GM12878 (cell line): ENCODE measurements around the gene CDH7. TPM values are rescaled to one million over a fixed set of nuclear protein-coding genes. Genes with fewer than 3 reads are reported as not detected.

Experiments used
- ATF7 ChIP-seq: fragments of 450-650 bp; IDR thresholded peaks from 2 replicates; pipeline ENCODE4 v1.6.1; 2016; ENCODE audit warnings: low read depth, mild to moderate bottlenecking
- BCLAF1 ChIP-seq: fragments of 450-650 bp; IDR thresholded peaks from 2 replicates; pipeline ENCODE4 v1.6.1; 2017; ENCODE audit warnings: antibody characterized with exemption, mild to moderate bottlenecking, moderate library complexity
- FOXM1 ChIP-seq: IDR thresholded peaks from 2 replicates; pipeline ENCODE4 v1.6.1; 2012; ENCODE audit warnings: low read depth, mild to moderate bottlenecking, inconsistent platforms, low read length, moderate library complexity
- KLF5 ChIP-seq: fragments of 450-650 bp; IDR thresholded peaks from 2 replicates; pipeline ENCODE4 v1.6.1; 2014; ENCODE audit warnings: mild to moderate bottlenecking; ENCODE audit not compliant: partially characterized antibody
- NFYB ChIP-seq: IDR thresholded peaks from 2 replicates; pipeline ENCODE4 v1.6.1; 2011; ENCODE audit warnings: low read depth, mild to moderate bottlenecking, low read length, improper control_type of control experiment, moderate library complexity; ENCODE audit not compliant: insufficient read depth
- RFX5 ChIP-seq: IDR thresholded peaks from 2 replicates; pipeline ENCODE4 v1.6.1; 2011; ENCODE audit warnings: low read depth, low read length, improper control_type of control experiment
- SIN3A ChIP-seq: IDR thresholded peaks from 2 replicates; pipeline ENCODE4 v1.6.1; 2012; ENCODE audit warnings: low read depth, low read length, improper control_type of control experiment
- WRNIP1 ChIP-seq: IDR thresholded peaks from 2 replicates; pipeline ENCODE4 v1.6.1; 2011; ENCODE audit warnings: low read depth, low read length, improper control_type of control experiment, borderline replicate concordance
- ZSCAN29 ChIP-seq: fragments of 450-650 bp; IDR thresholded peaks from 2 replicates; pipeline ENCODE4 v1.6.1; 2017; ENCODE audit warnings: mild to moderate bottlenecking, moderate library complexity
- polyA plus RNA-seq, 11 experiments: library from polyadenylated mRNA; depleted of rRNA in 4 of 11; unstranded in 6 of 11; stranded (reverse) in 5 of 11; fragments of >200 nt; fragmentation: Nextera tagmentation in 4 of 11; fragmentation: Illumina TruSeq in 1 of 11; extraction: Ambion mirVana in 4 of 11; extraction: Trizol in 1 of 11; gene quantifications; 1 replicate in 1 of 11; 2 replicates in 10 of 11; pipeline versions ENCODE4 v1.2.1 to v1.2.3, GENCODE V29; 2011 to 2016; ENCODE audit warnings: inconsistent platforms in 2 of 11, missing spikeins in 2 of 11, low read depth in 1 of 11
- total RNA-seq, 4 experiments: library from RNA; depleted of rRNA in 3 of 4; stranded (reverse); fragments of >200 nt in 3 of 4; fragmentation: Illumina TruSeq in 1 of 4; extraction: Trizol in 1 of 4; gene quantifications; 2 replicates each; pipeline versions ENCODE4 v1.2.1 to v1.2.3, GENCODE V29; 2013 to 2021
- TF ChIP-seq, protein P1 (sequence below): fragments of 450-650 bp; IDR thresholded peaks from 2 replicates; pipeline ENCODE4 v1.6.1; 2016; ENCODE audit warnings: mild to moderate bottlenecking, moderate library complexity, borderline replicate concordance
- TF ChIP-seq, protein P2 (sequence below): fragments of 450-650 bp; IDR thresholded peaks from 2 replicates; pipeline ENCODE4 v1.6.1; 2017; ENCODE audit warnings: mild to moderate bottlenecking, low read depth, inconsistent platforms; ENCODE audit not compliant: poor library complexity, severe bottlenecking

CDH7 gene
- total and polyA plus RNA-seq, 10 of the 15 experiments (the other 5 are each of a cell fraction or from before 2014, with no cell fraction given): 0.03 TPM; not detected in 9

DNA sequence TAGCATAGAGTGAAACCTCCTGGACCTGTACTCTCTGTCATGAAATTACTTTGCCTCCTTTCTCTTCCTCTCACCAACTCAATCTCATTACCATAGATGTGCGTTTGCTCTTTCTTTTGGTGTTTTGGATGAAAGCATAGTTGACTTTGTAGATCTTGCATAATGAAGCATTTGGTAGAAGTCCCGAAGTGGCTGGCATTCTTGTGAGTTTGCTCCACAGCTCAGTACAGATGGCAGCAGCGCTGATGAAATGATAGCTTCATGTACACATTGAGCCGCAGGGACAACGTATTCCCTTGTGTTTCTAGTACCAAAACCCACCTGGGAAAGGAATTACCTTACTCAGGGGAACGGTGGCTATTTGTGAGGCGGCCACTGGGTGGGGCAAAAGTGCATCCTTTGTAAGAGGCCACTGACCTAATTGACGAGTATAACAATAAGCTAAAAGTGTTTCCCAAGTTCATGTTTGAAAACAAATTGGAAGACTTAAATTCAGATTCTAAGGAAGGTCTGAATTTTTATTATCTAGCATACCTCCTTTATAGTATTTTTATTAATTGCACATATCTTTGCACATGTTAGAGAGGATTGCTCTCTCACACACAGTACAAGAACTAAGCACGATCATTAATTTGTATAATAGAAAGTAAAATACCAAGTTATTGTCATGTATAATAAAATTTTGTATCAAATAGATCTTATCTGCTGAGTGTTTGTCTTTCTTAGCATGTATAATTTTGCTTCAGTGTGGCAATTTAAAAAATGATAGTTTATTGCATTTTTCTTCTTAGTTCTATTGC is 25.4 kb upstream of the CDH7 start (continued):
- TF ChIP-seq, protein P1, sequence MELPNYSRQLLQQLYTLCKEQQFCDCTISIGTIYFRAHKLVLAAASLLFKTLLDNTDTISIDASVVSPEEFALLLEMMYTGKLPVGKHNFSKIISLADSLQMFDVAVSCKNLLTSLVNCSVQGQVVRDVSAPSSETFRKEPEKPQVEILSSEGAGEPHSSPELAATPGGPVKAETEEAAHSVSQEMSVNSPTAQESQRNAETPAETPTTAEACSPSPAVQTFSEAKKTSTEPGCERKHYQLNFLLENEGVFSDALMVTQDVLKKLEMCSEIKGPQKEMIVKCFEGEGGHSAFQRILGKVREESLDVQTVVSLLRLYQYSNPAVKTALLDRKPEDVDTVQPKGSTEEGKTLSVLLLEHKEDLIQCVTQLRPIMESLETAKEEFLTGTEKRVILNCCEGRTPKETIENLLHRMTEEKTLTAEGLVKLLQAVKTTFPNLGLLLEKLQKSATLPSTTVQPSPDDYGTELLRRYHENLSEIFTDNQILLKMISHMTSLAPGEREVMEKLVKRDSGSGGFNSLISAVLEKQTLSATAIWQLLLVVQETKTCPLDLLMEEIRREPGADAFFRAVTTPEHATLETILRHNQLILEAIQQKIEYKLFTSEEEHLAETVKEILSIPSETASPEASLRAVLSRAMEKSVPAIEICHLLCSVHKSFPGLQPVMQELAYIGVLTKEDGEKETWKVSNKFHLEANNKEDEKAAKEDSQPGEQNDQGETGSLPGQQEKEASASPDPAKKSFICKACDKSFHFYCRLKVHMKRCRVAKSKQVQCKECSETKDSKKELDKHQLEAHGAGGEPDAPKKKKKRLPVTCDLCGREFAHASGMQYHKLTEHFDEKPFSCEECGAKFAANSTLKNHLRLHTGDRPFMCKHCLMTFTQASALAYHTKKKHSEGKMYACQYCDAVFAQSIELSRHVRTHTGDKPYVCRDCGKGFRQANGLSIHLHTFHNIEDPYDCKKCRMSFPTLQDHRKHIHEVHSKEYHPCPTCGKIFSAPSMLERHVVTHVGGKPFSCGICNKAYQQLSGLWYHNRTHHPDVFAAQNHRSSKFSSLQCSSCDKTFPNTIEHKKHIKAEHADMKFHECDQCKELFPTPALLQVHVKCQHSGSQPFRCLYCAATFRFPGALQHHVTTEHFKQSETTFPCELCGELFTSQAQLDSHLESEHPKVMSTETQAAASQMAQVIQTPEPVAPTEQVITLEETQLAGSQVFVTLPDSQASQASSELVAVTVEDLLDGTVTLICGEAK: no peak
- TF ChIP-seq FOXM1 (no peak), ATF7 (no peak), BCLAF1 (no peak), RFX5 (no peak), ZSCAN29 (no peak), KLF5 (no peak), WRNIP1 (no peak), NFYB (no peak), SIN3A (no peak)
- TF ChIP-seq, protein P2, sequence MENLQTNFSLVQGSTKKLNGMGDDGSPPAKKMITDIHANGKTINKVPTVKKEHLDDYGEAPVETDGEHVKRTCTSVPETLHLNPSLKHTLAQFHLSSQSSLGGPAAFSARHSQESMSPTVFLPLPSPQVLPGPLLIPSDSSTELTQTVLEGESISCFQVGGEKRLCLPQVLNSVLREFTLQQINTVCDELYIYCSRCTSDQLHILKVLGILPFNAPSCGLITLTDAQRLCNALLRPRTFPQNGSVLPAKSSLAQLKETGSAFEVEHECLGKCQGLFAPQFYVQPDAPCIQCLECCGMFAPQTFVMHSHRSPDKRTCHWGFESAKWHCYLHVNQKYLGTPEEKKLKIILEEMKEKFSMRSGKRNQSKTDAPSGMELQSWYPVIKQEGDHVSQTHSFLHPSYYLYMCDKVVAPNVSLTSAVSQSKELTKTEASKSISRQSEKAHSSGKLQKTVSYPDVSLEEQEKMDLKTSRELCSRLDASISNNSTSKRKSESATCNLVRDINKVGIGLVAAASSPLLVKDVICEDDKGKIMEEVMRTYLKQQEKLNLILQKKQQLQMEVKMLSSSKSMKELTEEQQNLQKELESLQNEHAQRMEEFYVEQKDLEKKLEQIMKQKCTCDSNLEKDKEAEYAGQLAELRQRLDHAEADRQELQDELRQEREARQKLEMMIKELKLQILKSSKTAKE: no peak
